ENCODE results near the gene UBAP1.
"Not testable (repeated sequence)": the region's sequence is repeated elsewhere in the genome, so short reads cannot be mapped to it uniquely, and the experiment has no call there.

The UBAP1 gene

DNA sequence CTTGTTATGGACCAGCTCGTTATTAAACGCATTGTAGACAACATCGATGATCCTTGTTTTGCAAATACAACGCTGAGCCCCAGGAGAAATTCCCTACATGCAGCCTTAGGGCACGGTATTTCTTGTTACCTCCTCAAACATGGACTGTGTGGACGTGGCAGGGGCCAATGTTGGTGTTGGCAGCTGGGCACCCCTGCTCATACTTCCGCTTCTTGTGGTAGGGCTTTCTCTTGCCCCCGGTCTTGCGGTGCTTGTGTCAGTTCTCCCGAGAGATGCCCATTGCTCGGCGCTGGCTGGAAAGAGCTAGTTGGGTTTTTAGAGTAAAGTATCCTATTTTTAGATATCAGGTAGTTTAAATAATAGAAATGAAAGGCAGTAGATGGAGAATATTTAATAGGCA is 45.5 kb downstream of the UBAP1 start:
- DNase-seq (ENCODE audit: low read depth): no peak

DNA sequence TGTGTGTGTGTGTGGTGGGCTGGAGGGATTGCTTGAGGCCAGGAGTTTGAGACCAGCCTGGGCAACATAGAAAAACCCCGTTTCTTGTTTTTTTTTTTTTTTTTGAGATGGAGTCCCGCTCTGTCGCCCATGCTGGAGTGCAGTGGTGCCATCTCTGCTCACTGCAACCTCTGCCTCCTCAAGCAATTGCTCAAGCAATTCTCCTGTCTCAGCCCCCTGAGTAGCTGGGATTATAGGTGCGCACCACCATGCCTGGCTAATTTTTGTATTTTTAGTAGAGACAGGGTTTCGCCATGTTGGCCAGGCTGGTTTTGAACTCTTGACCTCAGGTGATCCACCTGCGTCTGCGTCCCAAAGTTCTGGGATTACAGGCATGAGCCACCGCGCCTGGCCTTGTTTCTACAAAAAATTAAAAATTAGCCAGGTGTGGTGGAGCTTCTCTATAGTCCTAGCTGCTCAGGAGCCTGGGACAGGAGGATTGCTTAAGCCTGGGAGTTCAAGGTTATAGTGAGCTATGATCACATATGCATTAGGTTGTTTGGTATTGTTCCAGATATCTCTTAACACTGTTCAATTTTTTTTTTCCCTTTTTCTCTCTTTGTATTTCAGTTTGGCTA is 47.4 kb downstream of the UBAP1 start:
- not testable (repeated sequence) for DNase-seq (ENCODE audit: low read depth)

DNA sequence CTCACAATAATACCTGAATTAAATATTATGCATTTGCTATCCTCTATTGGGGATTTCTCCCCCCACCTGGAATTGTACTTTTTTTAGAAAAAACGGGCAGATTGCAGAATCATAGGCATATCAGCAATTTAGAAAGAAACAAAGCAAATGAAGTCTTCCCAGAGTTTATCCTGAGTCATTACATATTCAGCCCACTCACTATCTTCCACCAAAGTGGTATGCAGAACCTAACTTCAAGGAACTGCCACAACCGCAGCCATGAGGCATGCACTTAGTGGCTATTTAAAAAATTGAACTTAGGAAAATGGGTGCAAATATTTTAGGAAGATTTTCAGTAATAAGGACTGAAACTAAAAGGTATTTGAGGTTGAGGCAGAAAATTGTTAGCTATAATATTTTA is 48.6 kb downstream of the UBAP1 start:
- no peak for DNase-seq (ENCODE audit: low read depth)

DNA sequence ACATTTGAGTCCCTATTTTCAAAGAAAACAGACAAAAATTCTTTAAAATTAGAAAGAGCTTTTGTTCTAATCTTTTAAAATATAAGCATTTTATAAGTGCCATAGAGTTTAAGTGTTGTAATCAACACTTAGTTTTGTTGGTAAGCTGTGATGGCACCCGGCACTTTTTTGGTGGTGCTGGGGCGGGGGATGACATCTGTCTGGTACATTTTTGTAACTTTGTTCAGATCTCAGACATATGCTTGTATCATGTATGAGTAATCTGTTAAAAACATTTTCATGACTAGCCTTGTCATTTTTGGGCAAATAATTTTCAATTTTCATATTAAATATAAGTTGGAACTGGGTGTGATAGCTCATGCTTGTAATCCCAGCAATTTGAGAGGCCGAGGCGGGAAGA is 51.7 kb downstream of the UBAP1 start:
- no peak for DNase-seq (ENCODE audit: low read depth)

DNA sequence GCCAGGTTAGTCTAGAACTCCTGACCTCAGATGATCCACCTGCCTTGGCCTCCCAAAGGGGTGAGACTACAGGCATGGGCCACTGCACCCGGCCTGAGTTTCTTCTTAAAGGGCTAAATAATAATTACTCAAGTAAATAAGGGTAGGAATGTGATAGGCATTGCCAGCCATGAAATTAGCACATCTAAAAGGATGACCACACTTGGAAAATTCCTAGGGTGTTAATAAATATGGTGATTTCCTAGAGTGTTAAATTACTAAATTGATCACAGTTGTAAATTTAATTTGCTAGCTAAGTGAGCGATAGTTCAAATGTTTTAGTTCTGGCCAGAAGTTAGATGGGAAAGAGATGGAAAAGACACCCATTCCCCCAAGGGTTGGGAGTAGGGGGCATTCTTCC is 53.4 kb downstream of the UBAP1 start:
- DNase-seq (ENCODE audit: low read depth): no peak

GRCh38 chr9:34233672-34234071 is 54.8 kb downstream of the UBAP1 start:
- DNase-seq (ENCODE audit: low read depth): no peak

DNA sequence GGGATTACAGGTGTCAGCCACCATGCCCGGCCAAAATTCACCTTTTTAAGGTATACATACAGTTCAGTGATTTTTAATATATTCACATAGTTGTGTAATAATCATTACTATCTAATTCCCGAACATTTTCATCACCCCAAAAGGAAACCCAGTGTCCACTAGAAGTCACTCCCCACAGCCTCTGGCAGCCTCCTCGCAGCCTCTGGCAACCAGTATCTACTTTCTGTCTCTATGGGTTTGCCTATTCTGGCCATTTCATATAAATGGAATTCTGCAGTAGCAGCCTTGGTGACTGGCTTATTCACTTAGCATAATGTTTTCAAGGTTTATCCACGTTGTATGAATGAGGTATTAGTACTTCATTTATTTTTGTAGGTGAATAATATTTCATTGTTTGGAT is 59.0 kb downstream of the UBAP1 start:
- no peak for DNase-seq (ENCODE audit: low read depth)

- DNase-seq (ENCODE audit: low read depth): no peak
Observed at GRCh38 chr9:34240006-34240405, 61.2 kb downstream of the UBAP1 start.

DNA sequence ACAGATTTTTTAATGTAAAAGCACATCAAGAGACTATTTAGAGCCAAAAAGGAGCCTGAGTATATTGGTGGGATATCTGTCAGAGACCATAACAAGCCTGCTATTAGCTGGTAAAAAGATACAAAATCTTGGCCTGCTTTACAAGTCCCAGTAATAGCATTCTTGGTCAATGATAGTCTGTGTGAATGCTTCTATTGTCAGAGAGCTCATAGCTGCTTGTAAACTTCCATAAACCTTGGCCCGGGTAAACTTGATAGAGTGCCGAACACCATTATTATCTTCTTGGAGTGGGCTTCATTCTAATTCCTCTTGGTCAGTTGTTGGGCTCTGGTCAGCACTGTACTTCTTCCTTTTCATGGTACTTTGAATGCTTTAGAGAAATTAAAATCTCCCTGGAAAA is 64.0 kb downstream of the UBAP1 start:
- no peak for DNase-seq (ENCODE audit: low read depth)

DNA sequence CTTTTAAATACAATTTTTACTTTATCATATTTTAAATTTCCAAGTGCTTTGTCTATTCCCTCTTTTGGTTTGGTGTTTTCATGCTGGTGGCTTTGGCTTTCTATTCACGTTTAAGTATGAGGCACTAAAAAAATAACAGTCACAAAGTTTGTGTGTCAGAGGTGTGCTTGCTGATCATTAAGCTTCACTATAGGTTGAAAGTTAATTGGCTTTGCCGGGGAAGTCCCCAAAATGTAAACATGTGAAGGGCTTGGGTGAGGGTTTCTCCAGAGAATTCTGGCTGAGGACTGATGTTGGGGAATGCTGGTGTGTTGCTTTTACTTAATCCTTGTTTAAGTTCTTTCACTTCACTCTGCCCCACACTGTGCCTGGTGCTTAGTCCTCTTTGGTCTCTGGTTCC is 66.4 kb downstream of the UBAP1 start:
- DNase-seq (ENCODE audit: low read depth): not testable (repeated sequence)

DNA sequence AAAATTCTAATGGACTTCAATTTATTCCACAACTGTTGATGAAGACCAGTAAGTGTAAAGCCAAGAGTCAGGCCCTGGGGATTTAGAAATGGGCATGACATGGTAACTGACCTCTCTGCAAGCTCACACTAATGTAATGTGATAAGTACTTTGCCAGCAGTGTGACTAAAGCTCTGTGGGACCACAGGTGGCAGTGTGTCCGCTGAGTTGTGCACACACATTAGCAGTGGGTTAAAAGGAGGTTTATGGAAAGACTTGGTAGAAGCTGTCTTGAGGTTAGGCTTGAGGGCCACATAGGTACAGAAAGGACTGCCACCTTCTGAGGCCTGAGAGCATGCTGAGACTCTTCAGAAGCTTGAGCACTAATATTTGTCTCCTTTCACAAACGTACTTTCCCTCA is 67.6 kb downstream of the UBAP1 start:
- no peak for DNase-seq (ENCODE audit: low read depth)

GRCh38 chr9:34247782-34248181 is 68.9 kb downstream of the UBAP1 start:
- DNase-seq (ENCODE audit: low read depth): not testable (repeated sequence)

DNA sequence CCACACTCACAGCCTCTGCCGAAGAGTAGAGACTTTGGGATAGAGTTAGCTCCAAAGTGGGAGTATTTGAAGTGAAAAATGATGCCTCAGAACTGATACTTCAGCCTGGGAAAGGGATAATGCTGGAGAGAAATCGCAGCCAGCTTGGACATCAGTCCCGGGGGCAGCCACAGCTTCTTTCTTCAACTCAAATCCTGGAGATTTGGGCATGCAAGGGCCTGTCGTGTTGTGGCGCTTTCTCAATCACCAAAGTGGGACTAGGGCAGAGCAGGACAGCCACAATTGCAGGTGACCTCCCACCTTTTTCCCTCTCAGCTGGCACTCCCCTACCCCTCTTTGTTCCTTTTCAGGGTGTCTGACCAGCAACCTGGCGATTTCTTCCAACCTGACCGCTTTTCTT is 70.4 kb downstream of the UBAP1 start:
- no peak for DNase-seq (ENCODE audit: low read depth)

GRCh38 chr9:34250721-34251120 is 71.9 kb downstream of the UBAP1 start:
- DNase-seq (ENCODE audit: low read depth): no peak

- no peak for DNase-seq (ENCODE audit: low read depth)
Observed at GRCh38 chr9:34252016-34252415, 73.2 kb downstream of the UBAP1 start.

DNA sequence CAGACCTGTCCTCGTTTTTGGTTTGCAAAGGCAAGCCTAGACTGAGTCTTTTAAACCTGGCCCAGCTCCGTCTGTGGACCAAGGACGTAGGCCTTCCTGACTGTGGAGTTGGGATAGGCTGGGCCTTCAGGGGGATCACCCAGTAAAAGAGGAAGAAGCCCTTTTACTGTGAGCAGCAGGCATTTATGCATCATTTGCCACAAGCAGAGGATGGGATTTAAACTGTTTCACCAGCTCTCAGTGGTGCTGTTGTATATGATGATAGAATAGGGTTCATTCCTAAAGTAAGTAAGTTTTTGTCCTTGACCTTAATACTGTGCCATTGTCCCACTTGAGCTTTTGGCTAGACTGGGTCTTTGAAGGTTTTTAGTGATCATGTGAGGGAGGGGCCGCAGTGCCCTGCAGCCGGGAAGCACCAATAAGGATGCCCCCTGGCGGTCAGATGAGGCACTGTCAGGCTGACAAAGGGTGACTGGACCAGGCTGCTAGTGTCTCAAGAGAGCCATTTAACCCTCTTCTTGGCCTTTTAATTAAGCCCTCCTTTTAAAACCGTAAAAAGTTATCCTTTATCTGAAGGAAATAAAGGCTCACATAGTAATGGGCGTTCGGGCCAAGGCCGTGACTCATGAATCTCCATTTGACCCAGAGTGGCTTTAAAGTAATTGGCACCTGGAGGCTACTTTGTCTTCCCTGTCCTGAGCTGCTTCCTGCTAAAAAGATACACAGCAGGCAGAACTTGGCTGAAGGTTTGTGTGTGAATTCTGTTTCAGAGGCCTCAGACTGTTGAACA is 74.0 kb downstream of the UBAP1 start:
- DNase-seq (ENCODE audit: low read depth): peak; percentile 47

GRCh38 chr9:34253460-34253837 is 74.6 kb downstream of the UBAP1 start:
- no peak for DNase-seq (ENCODE audit: low read depth)

GRCh38 chr9:34254141-34254913 is 75.5 kb downstream of the UBAP1 start:
- no peak for DNase-seq (ENCODE audit: low read depth)

DNA sequence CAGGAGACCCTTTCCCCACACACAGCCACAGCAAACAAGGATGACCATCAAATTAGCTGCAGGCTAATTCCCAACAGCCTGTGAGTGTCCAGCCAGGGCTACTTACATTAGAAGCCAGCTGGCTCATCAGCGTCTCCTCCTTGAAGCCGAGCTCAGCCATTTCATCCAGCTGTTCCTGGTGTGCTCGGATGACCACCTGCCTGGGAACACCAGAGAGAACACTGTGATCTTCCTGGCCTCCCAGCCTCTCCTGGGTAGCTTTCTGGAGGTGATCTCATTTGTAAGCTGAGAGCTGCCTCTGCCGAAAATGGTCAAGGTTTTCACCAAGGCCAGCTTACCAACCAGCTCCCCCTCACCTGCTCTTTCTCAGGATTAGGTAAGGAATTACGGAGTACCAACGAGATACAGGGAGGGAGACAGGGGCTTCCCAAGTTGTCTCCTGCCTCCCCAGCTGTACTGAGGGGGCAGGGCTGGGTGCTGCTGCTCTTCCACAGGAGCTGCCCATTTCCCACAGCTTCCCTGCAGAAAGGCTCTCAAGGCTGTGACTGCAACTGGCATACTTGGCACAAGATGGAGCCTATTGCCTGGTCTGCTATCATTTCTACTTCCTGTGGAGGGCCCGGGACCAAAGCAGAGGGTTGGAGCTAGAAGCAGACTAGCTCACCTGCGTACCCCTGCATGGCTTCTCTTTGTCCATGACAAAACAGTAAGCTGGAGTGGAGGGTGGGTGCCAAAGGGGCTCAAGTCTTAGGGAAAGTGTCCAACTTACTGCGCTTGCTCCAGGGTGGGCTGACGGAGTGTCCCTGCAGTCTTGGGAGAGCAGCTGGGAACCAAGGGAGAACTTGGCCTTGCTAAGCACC is 76.4 kb downstream of the UBAP1 start:
- DNase-seq (ENCODE audit: low read depth): no peak

DNA sequence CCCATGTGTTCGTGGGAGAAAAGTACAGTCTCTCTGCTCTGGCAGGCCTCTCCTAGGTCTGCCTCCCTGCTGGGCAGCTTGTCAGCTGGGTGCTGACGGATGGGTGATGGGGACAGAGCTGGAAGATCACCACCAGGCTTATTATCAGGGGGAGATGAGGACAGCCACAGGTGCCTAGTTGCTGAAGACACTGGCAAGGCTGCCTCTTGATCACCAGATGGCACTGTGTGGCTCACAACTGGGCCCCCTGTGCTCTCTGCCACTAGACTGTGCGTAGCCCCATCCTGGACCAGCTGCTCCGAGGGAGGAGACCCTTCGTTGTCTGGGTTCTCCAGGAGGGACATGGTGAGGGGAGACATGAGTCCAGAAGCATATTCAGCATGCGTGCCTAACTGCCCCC is 77.3 kb downstream of the UBAP1 start:
- no peak for DNase-seq (ENCODE audit: low read depth)

GRCh38 chr9:34256987-34257585 is 78.2 kb downstream of the UBAP1 start:
- DNase-seq (ENCODE audit: low read depth): no peak

- no peak for DNase-seq (ENCODE audit: low read depth)
Observed at GRCh38 chr9:34259315-34259714, 80.5 kb downstream of the UBAP1 start.

All from activated T-helper 1 cell treated with Interleukin-2 at 50 U/mL for 16 hours (primary cell).